BE2C (cell line): Measurements from ENCODE around the gene HYCC1.

Source experiments
- DNase-seq: peaks from one replicate; pipeline ENCODE4 v3.0.0-alpha.2; 2020
- H3K27me3 ChIP-seq: fragments of 250-450 bp; sonication (Bioruptor Pico); 2 replicates; pipeline ENCODE4 v1.5.1; 2020; ENCODE audit warnings: mild to moderate bottlenecking
- H3K36me3 ChIP-seq: fragments of 250-450 bp; sonication (Bioruptor Pico); 2 replicates; pipeline ENCODE4 v1.5.1; 2020; ENCODE audit warnings: mild to moderate bottlenecking
- H3K4me1 ChIP-seq: fragments of 250-450 bp; sonication (Bioruptor Pico); 2 replicates; pipeline ENCODE4 v1.5.1; 2020
- H3K4me3 ChIP-seq: 2 replicates; pipeline ENCODE4 v1.5.1; 2011; ENCODE audit warnings: low read depth, low read length
- H3K9me3 ChIP-seq: fragments of 250-450 bp; sonication (Bioruptor Pico); 2 replicates; pipeline ENCODE4 v1.5.1; 2020
- CTCF ChIP-seq: IDR thresholded peaks from 2 replicates; pipeline ENCODE4 v1.5.1; 2012; ENCODE audit warnings: mild to moderate bottlenecking, low read depth, low read length

Gene HYCC1

GRCh38 chr7:23016345-23017253, 2.7 kb upstream of the HYCC1 start:
- Histone ChIP-seq H3K36me3 (no peaks in the 10 kb centered on the region), H3K9me3 (no peaks in the 10 kb centered on the region), H3K4me3 (no peak overlapping the region), H3K27me3 (peaks cover 22% of the 10 kb centered on the region), H3K4me1 (peaks cover 3% of the 10 kb centered on the region; the same call in 1 of the 2 replicates)
- TF ChIP-seq CTCF, result no peak
- DNase-seq, result no peak

DNA sequence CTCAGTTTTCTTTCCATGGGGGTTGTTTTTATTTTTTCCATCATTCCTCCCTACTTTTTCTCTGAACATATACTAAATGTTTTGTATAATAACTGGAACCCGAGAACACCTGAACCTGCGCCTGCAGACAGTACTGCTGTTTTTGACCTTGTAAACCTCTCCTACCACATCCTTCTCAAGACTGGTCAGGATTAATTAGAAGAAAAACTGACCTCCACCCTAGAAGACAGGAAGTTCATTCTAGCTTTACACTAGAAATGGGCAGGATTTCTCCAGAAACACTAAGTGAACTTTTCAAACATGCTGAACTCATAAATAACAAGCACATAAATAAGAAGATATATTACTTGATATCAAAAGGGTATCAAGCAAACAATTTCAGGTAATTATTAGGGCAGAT, 751 bp upstream of the HYCC1 start:
- Histone ChIP-seq H3K27me3 (peaks cover 21% of the 10 kb centered on the region), H3K36me3 (no peaks in the 10 kb centered on the region), H3K4me1 (peaks cover 3% of the 10 kb centered on the region; the same call in 1 of the 2 replicates), H3K4me3 (no peak overlapping the region; the same call in 1 of the 2 replicates), H3K9me3 (no peaks in the 10 kb centered on the region)
- no peak for DNase-seq
- no peak for TF ChIP-seq CTCF

GRCh38 chr7:23012908-23013714, 819 bp downstream of the HYCC1 start:
- peak overlapping the region; percentile 76 for H3K4me3 ChIP-seq
- H3K4me1 ChIP-seq, result peaks cover 3% of the 10 kb centered on the region; the same call in 1 of the 2 replicates
- no peaks in the 10 kb centered on the region for H3K9me3 ChIP-seq
- peaks cover 34% of the 10 kb centered on the region for H3K27me3 ChIP-seq
- no peak for DNase-seq
- no peak for TF ChIP-seq CTCF
- H3K36me3 ChIP-seq, result no peaks in the 10 kb centered on the region

DNA sequence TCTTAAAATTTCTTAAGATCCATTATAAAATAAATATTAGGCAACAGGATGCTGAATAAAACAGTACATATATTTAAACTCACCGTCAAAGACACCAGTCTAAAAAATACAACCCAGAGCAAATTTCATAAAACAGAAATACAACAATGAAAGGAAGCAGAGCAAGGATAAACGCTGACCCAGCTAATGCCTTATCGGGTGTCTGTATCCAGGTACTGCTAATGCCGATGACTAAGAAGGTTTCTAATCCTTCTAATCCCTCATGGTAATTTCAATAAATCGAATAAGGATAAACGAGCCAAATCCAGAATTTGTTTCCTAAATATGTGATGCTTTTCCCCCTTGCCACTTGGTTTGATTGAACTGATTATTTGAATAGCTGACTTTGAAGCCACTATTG, 1.7 kb downstream of the HYCC1 start:
- peaks cover 3% of the 10 kb centered on the region; the same call in 1 of the 2 replicates for H3K4me1 ChIP-seq
- no peaks in the 10 kb centered on the region for H3K9me3 ChIP-seq
- no peaks in the 10 kb centered on the region for H3K36me3 ChIP-seq
- TF ChIP-seq CTCF, result no peak
- H3K27me3 ChIP-seq, result peaks cover 42% of the 10 kb centered on the region
- no peak overlapping the region for H3K4me3 ChIP-seq
- DNase-seq, result no peak

- no peak overlapping the region for H3K4me3 ChIP-seq
- DNase-seq, result no peak
- no peak for TF ChIP-seq CTCF
- no peaks in the 10 kb centered on the region for H3K36me3 ChIP-seq
- no peaks in the 10 kb centered on the region for H3K9me3 ChIP-seq
- peaks cover 3% of the 10 kb centered on the region; the same call in 1 of the 2 replicates for H3K4me1 ChIP-seq
- peaks cover 50% of the 10 kb centered on the region for H3K27me3 ChIP-seq
Measured at GRCh38 chr7:23011222-23011924, 2.6 kb downstream of the HYCC1 start.
